ENCODE data around the gene VAC14.
A peak's percentile ranks its signal among the peaks of the same experiment; 100 is the strongest.

Gene VAC14

DNA sequence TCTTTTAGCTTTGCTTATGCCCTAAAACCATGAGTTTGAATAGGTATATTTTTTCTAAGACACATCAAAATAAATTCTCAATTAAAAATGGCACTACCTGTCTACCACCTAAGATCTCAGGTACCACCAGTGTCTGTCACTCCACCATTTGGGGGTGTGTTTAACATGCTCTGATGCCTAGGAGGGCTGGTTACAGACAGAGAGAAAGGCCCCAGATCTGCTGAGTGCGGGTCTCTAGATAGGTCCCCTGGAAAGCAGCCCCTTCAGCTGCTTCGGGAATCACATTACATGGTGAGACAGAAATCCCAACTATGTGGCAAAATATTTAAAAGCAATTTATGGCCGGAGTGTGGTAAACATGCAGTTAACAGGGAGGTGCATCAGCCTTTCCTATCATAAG, 653 bp upstream of the VAC14 start:
- Histone ChIP-seq H3K9ac (ENCODE audit: low read length) (no peak overlapping the region), H3K4me3 (ENCODE audit: low read depth in 1 of 2, low read length in 2 of 2) (peak overlapping the region in 1 of 2 donors; percentile 98), H3K27me3 (ENCODE audit: control insufficient read depth in 1 of 2, insufficient read depth in 2 of 2, low read length in 2 of 2) (no peaks in the 10 kb centered on the region), H3K27ac (ENCODE audit: low read depth, low read length) (no peak overlapping the region), H3K9me3 (ENCODE audit: low read length) (no peaks in the 10 kb centered on the region), H3K4me1 (ENCODE audit: insufficient read depth, low read length) (peaks cover 13% of the 10 kb centered on the region), H3K36me3 (ENCODE audit: insufficient read depth, low read length) (no peaks in the 10 kb centered on the region)

DNA sequence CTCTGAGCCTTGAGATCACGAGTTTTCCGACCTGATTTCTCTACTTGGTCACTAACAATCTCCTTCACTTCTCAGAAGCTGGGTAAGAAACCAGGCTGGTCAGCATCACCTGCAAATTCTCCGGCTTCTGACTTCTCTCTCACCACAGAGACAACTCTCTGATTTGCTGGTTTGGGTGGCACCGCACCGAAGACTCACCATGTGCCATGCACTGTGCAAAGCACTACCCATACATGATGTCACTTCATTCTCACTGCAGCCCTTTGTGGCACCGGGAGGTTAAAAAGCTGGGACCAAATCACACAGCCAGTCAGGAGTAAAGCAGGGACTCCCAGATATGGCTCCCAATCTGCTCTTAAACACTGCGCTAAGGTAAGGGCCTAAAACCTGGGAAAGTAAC, 647 bp downstream of the VAC14 start:
- Histone ChIP-seq H3K36me3 (ENCODE audit: insufficient read depth, low read length) (no peaks in the 10 kb centered on the region), H3K4me3 (ENCODE audit: low read depth in 1 of 2, low read length in 2 of 2) (peak overlapping the region; percentile 91 to 98), H3K27me3 (ENCODE audit: control insufficient read depth in 1 of 2, insufficient read depth in 2 of 2, low read length in 2 of 2) (no peaks in the 10 kb centered on the region), H3K4me1 (ENCODE audit: insufficient read depth, low read length) (peaks cover 13% of the 10 kb centered on the region), H3K9me3 (ENCODE audit: low read length) (no peaks in the 10 kb centered on the region), H3K27ac (ENCODE audit: low read depth, low read length) (peak overlapping the region; percentile 50), H3K9ac (ENCODE audit: low read length) (peak overlapping the region; percentile 71)

DNA sequence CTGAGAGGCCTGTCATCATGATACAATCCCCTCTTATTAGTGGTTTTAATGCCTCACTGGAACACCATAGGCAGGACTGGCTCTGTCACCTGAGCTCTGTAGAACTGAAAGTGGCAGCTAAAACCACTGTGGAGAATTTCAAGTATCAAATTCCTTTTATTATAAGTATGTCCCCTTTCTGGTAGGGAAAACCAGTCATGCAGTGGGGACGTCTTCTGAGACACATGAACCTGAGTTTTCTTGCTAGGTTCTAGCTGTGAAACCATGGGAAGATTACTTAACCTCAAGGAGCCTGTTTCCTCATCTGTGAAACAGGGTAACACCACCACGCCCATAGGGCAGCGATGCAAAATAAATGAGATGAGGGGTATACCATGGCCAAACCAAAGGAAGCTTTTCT, 4.7 kb downstream of the VAC14 start:
- Histone ChIP-seq H3K9ac (ENCODE audit: low read length) (no peak overlapping the region), H3K27ac (ENCODE audit: low read depth, low read length) (no peak overlapping the region), H3K27me3 (ENCODE audit: control insufficient read depth in 1 of 2, insufficient read depth in 2 of 2, low read length in 2 of 2) (no peaks in the 10 kb centered on the region), H3K4me1 (ENCODE audit: insufficient read depth, low read length) (peaks cover 13% of the 10 kb centered on the region), H3K9me3 (ENCODE audit: low read length) (no peaks in the 10 kb centered on the region), H3K36me3 (ENCODE audit: insufficient read depth, low read length) (no peaks in the 10 kb centered on the region), H3K4me3 (ENCODE audit: low read depth in 1 of 2, low read length in 2 of 2) (no peak overlapping the region)

- H3K27ac ChIP-seq (ENCODE audit: low read depth, low read length) = no peak overlapping the region
- H3K9me3 ChIP-seq (ENCODE audit: low read length) = no peaks in the 10 kb centered on the region
- H3K9ac ChIP-seq (ENCODE audit: low read length) = no peak overlapping the region
- peaks cover 11% of the 10 kb centered on the region for H3K4me1 ChIP-seq (ENCODE audit: insufficient read depth, low read length)
- no peaks in the 10 kb centered on the region for H3K36me3 ChIP-seq (ENCODE audit: insufficient read depth, low read length)
- H3K4me3 ChIP-seq (ENCODE audit: low read depth in 1 of 2, low read length in 2 of 2) = no peak overlapping the region
- no peaks in the 10 kb centered on the region for H3K27me3 ChIP-seq (ENCODE audit: control insufficient read depth in 1 of 2, insufficient read depth in 2 of 2, low read length in 2 of 2)
Observed at GRCh38 chr16:70795296-70795912, 5.6 kb downstream of the VAC14 start.

DNA sequence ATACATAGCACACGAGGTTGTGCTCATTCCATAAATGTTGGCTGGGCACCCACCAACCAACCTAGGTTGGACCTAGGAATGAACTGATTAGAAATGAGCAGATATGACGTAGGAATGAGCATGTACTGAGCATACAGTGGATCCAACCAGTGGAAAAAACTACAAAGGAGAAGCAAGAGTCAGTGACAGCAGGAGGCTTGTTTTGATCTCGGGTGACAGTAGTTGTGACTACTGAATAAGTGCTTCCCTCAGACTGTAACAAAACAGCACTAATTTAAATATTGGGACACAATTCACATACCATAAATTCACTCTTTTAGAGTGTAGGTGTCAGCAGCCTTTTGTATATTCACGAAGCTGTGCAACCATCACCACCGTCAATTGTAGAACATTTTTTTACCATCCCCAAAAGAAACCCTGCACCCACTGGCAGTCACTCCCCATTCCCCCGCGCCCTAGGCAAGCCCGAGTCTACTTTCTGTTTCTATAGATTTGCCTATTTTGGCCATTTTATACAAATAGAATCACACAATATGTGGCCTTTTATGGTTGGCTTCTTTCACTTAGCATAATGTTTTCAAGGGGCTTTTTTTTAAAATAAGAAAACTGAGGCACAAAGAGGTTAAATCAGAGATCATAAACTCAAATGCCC, 7.0 kb downstream of the VAC14 start:
- H3K9ac ChIP-seq (ENCODE audit: low read length) = no peak overlapping the region
- H3K9me3 ChIP-seq (ENCODE audit: low read length) = no peaks in the 10 kb centered on the region
- H3K27me3 ChIP-seq (ENCODE audit: control insufficient read depth in 1 of 2, insufficient read depth in 2 of 2, low read length in 2 of 2) = no peaks in the 10 kb centered on the region
- H3K4me3 ChIP-seq (ENCODE audit: low read depth in 1 of 2, low read length in 2 of 2) = no peak overlapping the region
- H3K27ac ChIP-seq (ENCODE audit: low read depth, low read length) = no peak overlapping the region
- H3K4me1 ChIP-seq (ENCODE audit: insufficient read depth, low read length) = no peaks in the 10 kb centered on the region
- no peaks in the 10 kb centered on the region for H3K36me3 ChIP-seq (ENCODE audit: insufficient read depth, low read length)

DNA sequence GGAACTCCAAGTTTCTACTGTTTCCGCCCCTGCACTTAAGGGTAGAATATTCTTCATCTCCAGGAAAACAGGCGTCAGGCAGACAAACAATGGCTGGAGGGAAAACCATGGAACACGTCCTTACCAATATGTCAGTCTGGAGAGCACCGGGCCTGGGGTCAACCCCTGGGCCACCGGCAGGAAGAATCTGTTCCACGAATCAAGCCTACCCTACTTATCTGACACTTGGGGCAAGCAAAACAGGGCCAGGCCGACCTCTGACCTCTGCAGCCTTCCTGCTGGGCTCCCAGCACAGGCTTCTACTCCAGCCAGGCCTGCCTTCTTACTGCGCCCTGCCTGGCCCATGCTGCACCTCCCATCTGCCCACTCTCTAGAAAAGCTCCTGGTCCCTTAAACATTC, 10.1 kb downstream of the VAC14 start:
- Histone ChIP-seq H3K4me3 (ENCODE audit: low read depth in 1 of 2, low read length in 2 of 2) (no peak overlapping the region), H3K9me3 (ENCODE audit: low read length) (no peaks in the 10 kb centered on the region), H3K4me1 (ENCODE audit: insufficient read depth, low read length) (no peaks in the 10 kb centered on the region), H3K36me3 (ENCODE audit: insufficient read depth, low read length) (peaks cover 6% of the 10 kb centered on the region), H3K9ac (ENCODE audit: low read length) (no peak overlapping the region), H3K27ac (ENCODE audit: low read depth, low read length) (no peak overlapping the region), H3K27me3 (ENCODE audit: control insufficient read depth in 1 of 2, insufficient read depth in 2 of 2, low read length in 2 of 2) (no peaks in the 10 kb centered on the region)

- H3K27me3 ChIP-seq (ENCODE audit: control insufficient read depth in 1 of 2, insufficient read depth in 2 of 2, low read length in 2 of 2) = no peaks in the 10 kb centered on the region
- H3K4me1 ChIP-seq (ENCODE audit: insufficient read depth, low read length) = no peaks in the 10 kb centered on the region
- no peak overlapping the region for H3K4me3 ChIP-seq (ENCODE audit: low read depth in 1 of 2, low read length in 2 of 2)
- H3K36me3 ChIP-seq (ENCODE audit: insufficient read depth, low read length) = peaks cover 16% of the 10 kb centered on the region
- H3K9ac ChIP-seq (ENCODE audit: low read length) = no peak overlapping the region
- H3K9me3 ChIP-seq (ENCODE audit: low read length) = no peaks in the 10 kb centered on the region
- H3K27ac ChIP-seq (ENCODE audit: low read depth, low read length) = no peak overlapping the region
Observed at GRCh38 chr16:70789595-70790447, 11.1 kb downstream of the VAC14 start.

DNA sequence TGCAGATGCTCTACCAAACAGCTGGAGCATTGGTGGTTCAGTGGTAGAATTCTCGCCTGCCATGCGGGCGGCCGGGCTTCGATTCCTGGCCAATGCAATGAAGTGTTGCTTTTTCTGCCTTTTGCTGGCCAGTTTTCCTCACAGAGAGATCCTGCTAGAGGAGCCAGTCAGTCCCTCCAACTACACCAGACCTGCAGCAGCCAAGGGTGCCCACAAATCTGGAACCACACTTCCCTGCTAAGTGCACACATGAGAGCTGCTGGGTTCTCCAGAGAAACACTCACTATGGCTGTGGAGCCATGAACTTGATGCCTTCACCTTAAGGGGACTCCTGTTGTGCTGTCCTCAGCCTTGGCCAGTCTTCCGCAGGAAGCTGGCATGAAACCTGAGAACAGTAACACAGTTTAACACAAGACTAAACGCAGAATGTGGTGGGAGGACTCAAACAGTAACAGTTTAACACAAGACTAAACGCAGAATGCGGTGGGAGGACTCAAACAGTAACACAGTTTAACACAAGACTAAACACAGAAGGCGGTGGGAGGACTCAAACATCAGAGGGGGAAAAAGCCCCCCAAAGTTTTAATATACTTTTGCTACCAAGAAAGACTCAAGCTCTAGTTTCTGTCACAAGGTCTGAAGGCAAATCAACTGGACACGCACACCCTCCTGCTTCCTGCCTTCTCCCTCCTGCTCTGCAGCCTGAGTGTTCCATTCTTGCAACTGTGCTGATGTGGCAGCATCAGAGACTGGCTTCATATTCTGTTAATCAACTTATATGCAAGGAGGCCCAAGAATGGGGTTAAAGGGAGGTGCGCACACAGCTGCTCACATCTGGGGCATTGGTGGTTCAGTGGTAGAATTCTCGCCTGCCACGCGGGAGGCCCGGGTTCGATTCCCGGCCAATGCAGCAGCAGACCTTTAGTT, 12.0 kb downstream of the VAC14 start:
- H3K4me1 ChIP-seq (ENCODE audit: insufficient read depth, low read length) = no peaks in the 10 kb centered on the region
- no peaks in the 10 kb centered on the region for H3K9me3 ChIP-seq (ENCODE audit: low read length)
- no peak overlapping the region for H3K9ac ChIP-seq (ENCODE audit: low read length)
- no peak overlapping the region for H3K4me3 ChIP-seq (ENCODE audit: low read depth in 1 of 2, low read length in 2 of 2)
- no peak overlapping the region for H3K27ac ChIP-seq (ENCODE audit: low read depth, low read length)
- H3K36me3 ChIP-seq (ENCODE audit: insufficient read depth, low read length) = peaks cover 23% of the 10 kb centered on the region
- no peaks in the 10 kb centered on the region for H3K27me3 ChIP-seq (ENCODE audit: control insufficient read depth in 1 of 2, insufficient read depth in 2 of 2, low read length in 2 of 2)

DNA sequence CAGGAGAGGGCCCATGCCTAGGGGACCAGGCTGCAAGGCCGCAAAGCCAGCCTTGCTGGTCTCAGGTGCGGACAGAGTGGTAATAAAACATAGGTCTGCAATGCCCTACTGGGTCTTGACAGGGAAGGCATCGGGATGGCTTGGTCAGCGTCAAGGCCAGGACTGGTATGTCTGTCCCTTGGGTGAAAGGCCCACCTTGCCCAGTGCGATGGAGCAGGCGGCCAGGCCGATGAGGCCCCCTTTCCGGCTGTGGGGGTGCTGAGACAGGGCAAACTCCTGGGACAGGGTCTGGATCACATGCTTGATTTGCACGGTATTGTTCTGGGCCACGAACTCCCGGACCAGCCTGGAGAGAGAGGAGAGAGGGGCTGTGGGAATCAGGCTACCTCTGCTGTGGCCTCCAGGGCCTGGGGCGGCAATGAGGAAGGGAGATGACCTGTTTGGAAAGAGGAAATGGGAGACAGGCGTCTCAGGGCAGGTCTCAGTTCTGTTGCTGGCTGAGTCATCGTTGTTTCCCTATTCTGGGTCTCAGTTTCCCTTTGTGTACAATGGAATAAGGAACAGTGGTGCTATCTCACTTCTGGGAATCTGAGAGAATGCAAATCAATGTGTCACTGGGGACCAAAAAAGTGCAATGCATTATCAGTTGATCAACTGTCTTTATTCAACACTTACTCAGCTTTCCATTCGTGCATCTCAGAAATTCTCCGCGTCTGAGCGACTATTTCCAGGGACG, 14.8 kb downstream of the VAC14 start:
- Histone ChIP-seq H3K9ac (ENCODE audit: low read length) (no peak overlapping the region), H3K9me3 (ENCODE audit: low read length) (no peaks in the 10 kb centered on the region), H3K4me3 (ENCODE audit: low read depth in 1 of 2, low read length in 2 of 2) (no peak overlapping the region), H3K27me3 (ENCODE audit: control insufficient read depth in 1 of 2, insufficient read depth in 2 of 2, low read length in 2 of 2) (no peaks in the 10 kb centered on the region), H3K27ac (ENCODE audit: low read depth, low read length) (no peak overlapping the region), H3K4me1 (ENCODE audit: insufficient read depth, low read length) (no peaks in the 10 kb centered on the region), H3K36me3 (ENCODE audit: insufficient read depth, low read length) (peaks cover 47% of the 10 kb centered on the region)

- Histone ChIP-seq H3K27ac (ENCODE audit: low read depth, low read length) (no peak overlapping the region), H3K9me3 (ENCODE audit: low read length) (no peaks in the 10 kb centered on the region), H3K4me1 (ENCODE audit: insufficient read depth, low read length) (no peaks in the 10 kb centered on the region), H3K4me3 (ENCODE audit: low read depth in 1 of 2, low read length in 2 of 2) (no peak overlapping the region), H3K27me3 (ENCODE audit: control insufficient read depth in 1 of 2, insufficient read depth in 2 of 2, low read length in 2 of 2) (no peaks in the 10 kb centered on the region), H3K36me3 (ENCODE audit: insufficient read depth, low read length) (peaks cover 55% of the 10 kb centered on the region), H3K9ac (ENCODE audit: low read length) (no peak overlapping the region)
Observed at GRCh38 chr16:70784692-70785555, 16.0 kb downstream of the VAC14 start.
